Naive thymus-derived CD4-positive, alpha-beta T cell (primary cell): Measurements from ENCODE around the gene BRSK2. TPM values are rescaled to one million over a fixed set of nuclear protein-coding genes. Genes with fewer than 3 reads are reported as not detected.
A peak's percentile ranks its signal among the peaks of the same experiment; 100 is the strongest.

ENCODE experiments used
- ATAC-seq: fragments of 150-1000 bp; cut with Tn5 transposase; 2 replicates; pipeline ENCODE4 v1.10.0; 2021; ENCODE audit warnings: mild to moderate bottlenecking, moderate library complexity
- CTCF ChIA-PET: fragments of 350-600 bp; sonication (Branson Sonifier 250); formaldehyde crosslinking; loops from one replicate; lab custom pipeline; 2021; ENCODE audit warnings: antibody characterized with exemption; lab: Charles Lee
- POLR2A ChIA-PET: fragments of 350-600 bp; sonication (Branson Sonifier 250); formaldehyde crosslinking; loops from one replicate; lab custom pipeline; 2021; ENCODE audit warnings: antibody characterized with exemption, inconsistent platforms; lab: Charles Lee
- DNase-seq, 9 donors: peaks; one replicate each; pipeline versions ENCODE4 v3.0.0 to v3.0.0-alpha.2; 2020 to 2022; ENCODE audit warnings: mixed read lengths in 1 of 9
- H3K27ac ChIP-seq: one replicate; pipeline ENCODE4 v1.7.0; 2013; ENCODE audit warnings: mild to moderate bottlenecking, low read depth, low read length, moderate library complexity
- H3K27me3 ChIP-seq, 2 donors: one replicate each; pipeline ENCODE4 v1.7.0; 2013; ENCODE audit warnings: low read length in 2 of 2, mild to moderate bottlenecking in 2 of 2, moderate library complexity in 2 of 2; ENCODE audit not compliant: control insufficient read depth in 2 of 2, insufficient read depth in 2 of 2
- H3K36me3 ChIP-seq, 3 experiments: 1 replicate in 2 of 3; 2 replicates in 1 of 3; pipeline ENCODE4 v1.7.0; 2013; ENCODE audit warnings: low read length in 3 of 3, mild to moderate bottlenecking in 3 of 3, moderate library complexity in 1 of 3; ENCODE audit not compliant: insufficient read depth in 3 of 3, control insufficient read depth in 2 of 3
- H3K4me1 ChIP-seq, 2 donors: one replicate each; pipeline ENCODE4 v1.7.0; 2013; ENCODE audit warnings: low read length in 2 of 2, mild to moderate bottlenecking in 2 of 2, moderate library complexity in 1 of 2; ENCODE audit not compliant: control insufficient read depth in 2 of 2, insufficient read depth in 2 of 2
- H3K4me3 ChIP-seq: 2 replicates; pipeline ENCODE4 v1.7.0; 2013; ENCODE audit warnings: mild to moderate bottlenecking, low read length
- H3K9me3 ChIP-seq, 3 experiments: 1 replicate in 2 of 3; 2 replicates in 1 of 3; pipeline ENCODE4 v1.7.0; 2013; ENCODE audit warnings: low read length in 3 of 3; ENCODE audit not compliant: control insufficient read depth in 2 of 3
- H3K27ac Mint-ChIP-seq, 9 donors: one replicate each; pipeline ENCODE4 v1.8.0; 2020 to 2022; ENCODE audit warnings: mixed read lengths in 9 of 9, mild to moderate bottlenecking in 8 of 9, moderate library complexity in 5 of 9, inconsistent platforms in 2 of 9
- H3K27me3 Mint-ChIP-seq, 5 donors: one replicate each; pipeline ENCODE4 v1.8.0; 2021 to 2022; ENCODE audit warnings: mixed read lengths in 5 of 5, mild to moderate bottlenecking in 1 of 5
- H3K36me3 Mint-ChIP-seq, 5 donors: one replicate each; pipeline ENCODE4 v1.8.0; 2020 to 2022; ENCODE audit warnings: mixed read lengths in 5 of 5, mild to moderate bottlenecking in 3 of 5, inconsistent platforms in 1 of 5
- H3K4me1 Mint-ChIP-seq, 7 donors: one replicate each; pipeline ENCODE4 v1.8.0; 2020 to 2022; ENCODE audit warnings: mixed read lengths in 7 of 7, mild to moderate bottlenecking in 3 of 7, inconsistent platforms in 1 of 7
- H3K4me3 Mint-ChIP-seq, 10 donors: one replicate each; pipeline ENCODE4 v1.8.0; 2020 to 2022; ENCODE audit warnings: mild to moderate bottlenecking in 10 of 10, mixed read lengths in 10 of 10, moderate library complexity in 6 of 10, inconsistent platforms in 2 of 10
- H3K9me3 Mint-ChIP-seq, 11 donors: one replicate each; pipeline ENCODE4 v1.8.0; 2020 to 2022; ENCODE audit warnings: mixed read lengths in 11 of 11, mild to moderate bottlenecking in 4 of 11, inconsistent platforms in 1 of 11, moderate library complexity in 1 of 11
- intact Hi-C, 2 donors: fragments of 100-400 bp; cut with micrococcal nuclease; formaldehyde crosslinking; loops; one replicate each; pipeline ENCODE4 v1.15.1; 2023
- polyA plus RNA-seq, 2 donors: library from polyadenylated mRNA; unstranded; fragments of 300-500 nt; fragmentation: Illumina TruSeq; gene quantifications; one replicate each; pipeline ENCODE4 v1.2.3, GENCODE V29; 2021
- total RNA-seq, 6 experiments: library from RNA in 5 of 6; stranded (reverse) in 5 of 6; gene quantifications; 1 replicate in 5 of 6; 2 replicates in 1 of 6; pipeline ENCODE4 v1.2.3 and lab custom pipeline; 2021 to 2026

BRSK2 gene
- total and polyA plus RNA-seq, 7 experiments from 2014 or later: 0.27 to 0.51 (median 0.30) TPM; not detected in 4

GRCh38 chr11:1449490-1450243 is 59.9 kb downstream of the BRSK2 start:
- Mint-ChIP-seq H3K4me3 (no peak overlapping the region), H3K9me3 (no peaks in the 10 kb centered on the region)
- intact Hi-C loops: loop anchor here (5.0 kb wide), 2 partner anchors 68 to 187 kb away; no protein-coding TSS in a partner anchor

GRCh38 chr11:1450344-1450875 is 60.7 kb downstream of the BRSK2 start:
- Mint-ChIP-seq H3K9me3 (no peaks in the 10 kb centered on the region), H3K4me3 (no peak overlapping the region), H3K4me1 (peaks cover 0 to 1% (median 0%) of the 10 kb centered on the region in 7 donors), H3K27ac (no peak overlapping the region), H3K36me3 (no peaks in the 10 kb centered on the region), H3K27me3 (no peaks in the 10 kb centered on the region)
- no peak for DNase-seq
- Histone ChIP-seq H3K4me3 (no peak overlapping the region), H3K27ac (no peak overlapping the region), H3K36me3 (no peaks in the 10 kb centered on the region), H3K4me1 (no peaks in the 10 kb centered on the region), H3K9me3 (no peaks in the 10 kb centered on the region), H3K27me3 (no peaks in the 10 kb centered on the region)
- POLR2A ChIA-PET: interaction anchor here (1.0 kb wide), 1 partner anchor 13 kb away, joined by 4 read pairs; no protein-coding TSS in a partner anchor
- CTCF ChIA-PET: no interaction called here
- intact Hi-C loops: loop anchor here in 1 of 2 donors (5.0 kb wide), 1 partner anchor 67 kb away; no protein-coding TSS in a partner anchor
- no peak for ATAC-seq

More at GRCh38 chr11:1449490-1450243, 59.9 kb downstream of the BRSK2 start:
- Histone ChIP-seq H3K36me3 (no peaks in the 10 kb centered on the region), H3K4me3 (no peak overlapping the region), H3K27ac (no peak overlapping the region), H3K27me3 (no peaks in the 10 kb centered on the region), H3K4me1 (no peaks in the 10 kb centered on the region), H3K9me3 (no peaks in the 10 kb centered on the region)
- H3K36me3 Mint-ChIP-seq: no peaks in the 10 kb centered on the region
- ATAC-seq (no peak), DNase-seq (no peak)
- ChIA-PET CTCF (no interaction called here), POLR2A (interaction anchor here (1.0 kb wide), 1 partner anchor 14 kb away, joined by 4 read pairs; no protein-coding TSS in a partner anchor)
- peaks cover 0 to 1% (median 0%) of the 10 kb centered on the region in 7 donors for H3K4me1 Mint-ChIP-seq
- no peaks in the 10 kb centered on the region for H3K27me3 Mint-ChIP-seq
- H3K27ac Mint-ChIP-seq: no peak overlapping the region

DNA sequence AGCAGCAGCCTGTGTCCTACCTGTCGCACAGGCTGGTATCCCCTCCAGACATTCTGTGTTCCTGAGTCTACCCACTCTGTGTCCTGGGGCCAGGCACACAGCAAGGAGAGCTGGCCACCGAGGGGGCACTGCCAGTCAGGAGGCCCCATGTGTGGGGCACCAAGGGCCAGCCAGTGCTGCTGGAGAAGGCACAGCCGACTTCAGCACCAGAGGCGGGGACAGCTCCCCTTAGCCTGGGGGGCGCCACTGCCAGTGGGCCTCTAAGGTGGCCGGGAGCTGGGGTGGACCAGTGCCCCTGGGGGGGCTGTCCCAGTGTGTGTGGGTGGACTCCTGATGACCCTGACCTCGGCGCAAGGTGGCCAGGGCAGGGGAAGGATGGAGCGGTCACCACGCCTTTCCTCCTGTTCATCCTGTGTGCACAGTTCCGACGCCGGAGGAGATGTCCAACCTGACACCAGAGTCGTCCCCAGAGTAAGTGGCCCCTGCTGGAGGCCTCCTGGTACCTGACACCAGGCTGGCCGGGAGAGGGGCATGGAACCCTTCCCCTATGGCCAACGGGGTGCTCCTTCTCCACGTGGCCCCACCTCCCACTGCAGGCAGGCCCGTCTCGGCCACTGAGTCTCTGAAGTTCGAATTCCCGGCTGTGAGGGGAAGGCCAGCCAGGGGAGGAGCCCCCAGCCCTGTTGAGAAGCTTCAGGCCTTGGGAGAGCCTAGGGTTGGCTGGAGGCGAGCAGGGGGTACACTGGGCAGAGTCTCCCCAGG is 61.4 kb downstream of the BRSK2 start:
- ChIA-PET CTCF (no interaction called here), POLR2A (no interaction called here)
- Mint-ChIP-seq H3K4me1 (peaks cover 0 to 1% (median 0%) of the 10 kb centered on the region in 7 donors), H3K4me3 (no peak overlapping the region), H3K36me3 (no peaks in the 10 kb centered on the region), H3K27ac (no peak overlapping the region), H3K27me3 (no peaks in the 10 kb centered on the region), H3K9me3 (no peaks in the 10 kb centered on the region)
- ATAC-seq (no peak), DNase-seq (no peak)
- Histone ChIP-seq H3K27me3 (no peaks in the 10 kb centered on the region), H3K9me3 (no peaks in the 10 kb centered on the region), H3K36me3 (no peaks in the 10 kb centered on the region), H3K27ac (no peak overlapping the region), H3K4me1 (no peaks in the 10 kb centered on the region), H3K4me3 (no peak overlapping the region)
- intact Hi-C loops: loop anchor here in 1 of 2 donors (5.0 kb wide), 1 partner anchor 66 kb away; no protein-coding TSS in a partner anchor

DNA sequence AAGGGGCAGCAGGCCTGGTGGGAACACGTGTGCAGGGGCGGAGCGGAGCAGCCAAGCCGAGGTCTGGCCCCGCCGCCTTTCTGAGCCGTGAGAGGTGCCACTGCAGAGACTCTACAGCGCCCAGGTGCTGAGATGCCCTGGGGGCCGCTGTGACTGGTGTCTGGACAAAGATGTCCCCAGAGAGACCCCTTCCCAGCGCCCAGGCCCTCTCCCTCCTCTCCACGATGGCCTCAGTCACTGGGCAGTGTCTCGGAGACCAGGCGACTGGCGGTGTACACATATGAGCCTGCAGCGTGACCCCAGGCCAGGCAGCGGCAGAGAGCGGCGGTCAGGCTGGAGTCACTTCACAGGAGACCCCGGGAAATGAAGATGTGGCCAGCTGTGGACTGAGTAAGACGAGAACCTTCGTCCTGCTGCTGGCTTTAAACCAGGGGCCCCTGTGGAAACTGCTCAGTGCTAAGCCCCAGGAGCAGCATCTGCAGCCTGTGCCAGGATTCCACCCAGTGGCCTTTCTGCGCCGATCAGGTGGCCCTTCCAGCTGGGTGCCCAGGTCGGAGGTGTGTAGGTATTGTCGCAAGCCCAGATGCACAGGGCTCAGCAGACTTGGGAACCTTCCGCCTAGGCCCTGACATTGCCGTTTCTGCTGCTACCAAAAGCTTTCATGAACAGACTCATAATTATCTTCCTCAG is 62.2 kb downstream of the BRSK2 start:
- Mint-ChIP-seq H3K9me3 (no peaks in the 10 kb centered on the region), H3K27ac (peak overlapping the region in 1 of 9 donors; percentile 21), H3K4me3 (no peak overlapping the region), H3K4me1 (peaks cover 0 to 1% (median 0%) of the 10 kb centered on the region in 7 donors), H3K36me3 (no peaks in the 10 kb centered on the region), H3K27me3 (no peaks in the 10 kb centered on the region)
- ChIA-PET CTCF (interaction anchor here (1.1 kb wide), 1 partner anchor 102 kb away, joined by 6 read pairs; no protein-coding TSS in a partner anchor), POLR2A (no interaction called here)
- DNase-seq (no peak), ATAC-seq (no peak)
- intact Hi-C loops: loop anchor here in 1 of 2 donors (5.0 kb wide), 1 partner anchor 65 kb away; no protein-coding TSS in a partner anchor
- Histone ChIP-seq H3K9me3 (no peaks in the 10 kb centered on the region), H3K27me3 (no peaks in the 10 kb centered on the region), H3K4me3 (no peak overlapping the region), H3K27ac (no peak overlapping the region), H3K36me3 (no peaks in the 10 kb centered on the region), H3K4me1 (no peaks in the 10 kb centered on the region)

DNA sequence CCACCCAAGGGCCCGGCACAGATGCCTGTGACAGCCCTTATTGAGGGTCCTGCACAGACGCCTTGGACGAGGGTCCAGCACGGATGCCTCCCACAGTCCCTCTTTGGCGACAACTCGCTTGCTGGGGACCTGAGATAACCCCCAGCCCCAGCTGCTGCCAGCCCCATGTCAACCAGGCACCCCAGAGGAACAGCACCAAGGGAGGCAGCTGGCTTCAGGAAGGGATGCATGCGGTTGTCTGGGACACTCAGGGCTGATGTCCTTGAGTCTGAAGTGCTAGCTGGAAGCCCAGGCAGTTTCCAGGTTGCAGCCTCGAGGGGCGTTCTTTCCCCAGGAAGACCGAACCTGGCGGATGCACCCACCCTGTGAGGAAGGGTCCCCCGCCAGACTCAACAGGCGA is 63.0 kb downstream of the BRSK2 start:
- Histone ChIP-seq H3K4me1 (no peaks in the 10 kb centered on the region), H3K36me3 (no peaks in the 10 kb centered on the region), H3K4me3 (no peak overlapping the region), H3K27me3 (no peaks in the 10 kb centered on the region), H3K9me3 (no peaks in the 10 kb centered on the region), H3K27ac (no peak overlapping the region)
- Mint-ChIP-seq H3K4me1 (peaks cover 0 to 1% (median 0%) of the 10 kb centered on the region in 7 donors), H3K27me3 (no peaks in the 10 kb centered on the region), H3K4me3 (no peak overlapping the region), H3K36me3 (no peaks in the 10 kb centered on the region), H3K9me3 (no peaks in the 10 kb centered on the region), H3K27ac (no peak overlapping the region)
- ChIA-PET POLR2A (interaction anchor here (1.1 to 1.3 kb wide), 2 partner anchors 122 to 191 kb away, joined by 4 read pairs; no protein-coding TSS in a partner anchor), CTCF (interaction anchor here (1.0 to 1.1 kb wide), 2 partner anchors 101 to 122 kb away, joined by 3 to 6 read pairs; no protein-coding TSS in a partner anchor)
- DNase-seq (no peak), ATAC-seq (no peak)
- intact Hi-C loops: loop anchor here (1.0 to 5.0 kb wide), 2 partner anchors 65 to 122 kb away; no protein-coding TSS in a partner anchor

DNA sequence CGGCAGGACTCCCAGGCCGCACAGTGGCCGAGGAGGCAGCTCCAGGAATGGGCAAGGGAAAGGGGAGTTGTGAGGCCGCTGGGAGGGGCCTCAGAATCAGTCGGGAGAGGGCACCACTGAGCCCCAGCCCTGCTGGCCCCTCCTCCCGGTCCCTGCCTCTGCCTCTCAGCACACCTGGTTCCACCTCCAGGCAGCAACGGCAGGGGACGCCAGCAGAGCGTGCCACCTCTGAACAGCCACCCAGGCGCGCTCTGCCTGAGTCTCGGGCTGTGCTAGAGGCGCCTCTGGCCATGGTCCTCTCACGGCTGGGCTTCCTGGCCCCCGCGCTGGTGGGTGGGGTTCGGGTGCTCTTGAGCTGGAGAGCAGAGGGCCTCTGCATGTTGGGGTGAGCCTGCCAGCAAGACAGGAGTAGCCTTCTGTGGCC is 63.9 kb downstream of the BRSK2 start:
- H3K27ac Mint-ChIP-seq: no peak overlapping the region
- H3K4me1 Mint-ChIP-seq: peaks cover 0 to 1% (median 0%) of the 10 kb centered on the region in 7 donors
- Histone ChIP-seq H3K4me1 (no peaks in the 10 kb centered on the region), H3K27ac (no peak overlapping the region), H3K27me3 (no peaks in the 10 kb centered on the region), H3K4me3 (no peak overlapping the region), H3K9me3 (no peaks in the 10 kb centered on the region), H3K36me3 (no peaks in the 10 kb centered on the region)
- POLR2A ChIA-PET: interaction anchor here (1.1 to 1.3 kb wide), 2 partner anchors 121 to 192 kb away, joined by 4 read pairs; no protein-coding TSS in a partner anchor
- H3K27me3 Mint-ChIP-seq: no peaks in the 10 kb centered on the region
- H3K4me3 Mint-ChIP-seq: no peak overlapping the region
- intact Hi-C loops: loop anchor here (1.0 to 5.0 kb wide), 2 partner anchors 64 to 121 kb away; no protein-coding TSS in a partner anchor
- ATAC-seq (peak; percentile 45), DNase-seq (peak in 7 of 9 donors; percentile 12 to 52 (median 34))
- H3K36me3 Mint-ChIP-seq: no peaks in the 10 kb centered on the region
- CTCF ChIA-PET: interaction anchor here (0.6 kb wide), 1 partner anchor 129 kb away, joined by 3 read pairs; no protein-coding TSS in a partner anchor
- H3K9me3 Mint-ChIP-seq: no peaks in the 10 kb centered on the region
